ENCODE data around the gene LSR. TPM values are rescaled to one million over a fixed set of nuclear protein-coding genes. Genes with fewer than 3 reads are reported as not detected.

The LSR gene
- total RNA-seq, 4 donors from 2014 or later: 4.0 to 15.8 (median 5.0) TPM

GRCh38 chr19:35294859-35295791 lies 46.3 kb downstream of the LSR start:
- no peak for TF ChIP-seq CTCF (IDR thresholded peaks at IDR 0.05; ENCODE audit: low read depth)

GRCh38 chr19:35295792-35296462 lies 47.1 kb downstream of the LSR start:
- no peak for TF ChIP-seq CTCF (IDR thresholded peaks at IDR 0.05; ENCODE audit: low read depth)

GRCh38 chr19:35296644-35297514 lies 48.1 kb downstream of the LSR start:
- no peak for TF ChIP-seq CTCF (IDR thresholded peaks at IDR 0.05; ENCODE audit: low read depth)

GRCh38 chr19:35297515-35297848 lies 48.7 kb downstream of the LSR start:
- no peak for TF ChIP-seq CTCF (IDR thresholded peaks at IDR 0.05; ENCODE audit: low read depth)

- no peak for TF ChIP-seq CTCF (IDR thresholded peaks at IDR 0.05; ENCODE audit: low read depth)
These were observed 49.1 kb downstream of the LSR start for GRCh38 chr19:35297922-35298321.

GRCh38 chr19:35298561-35298972 lies 49.8 kb downstream of the LSR start:
- TF ChIP-seq CTCF (IDR thresholded peaks at IDR 0.05; ENCODE audit: low read depth): no peak
